CD1c-positive myeloid dendritic cell (primary cell): ENCODE measurements around the gene RTCA.
"Not testable (repeated sequence)": the region's sequence is repeated elsewhere in the genome, so short reads cannot be mapped to it uniquely, and the experiment has no call there.

Source experiments
- DNase-seq: peaks from one replicate; pipeline ENCODE4 v3.0.0-alpha.2; 2016; ENCODE audit errors: extremely low spot score

Gene RTCA

DNA sequence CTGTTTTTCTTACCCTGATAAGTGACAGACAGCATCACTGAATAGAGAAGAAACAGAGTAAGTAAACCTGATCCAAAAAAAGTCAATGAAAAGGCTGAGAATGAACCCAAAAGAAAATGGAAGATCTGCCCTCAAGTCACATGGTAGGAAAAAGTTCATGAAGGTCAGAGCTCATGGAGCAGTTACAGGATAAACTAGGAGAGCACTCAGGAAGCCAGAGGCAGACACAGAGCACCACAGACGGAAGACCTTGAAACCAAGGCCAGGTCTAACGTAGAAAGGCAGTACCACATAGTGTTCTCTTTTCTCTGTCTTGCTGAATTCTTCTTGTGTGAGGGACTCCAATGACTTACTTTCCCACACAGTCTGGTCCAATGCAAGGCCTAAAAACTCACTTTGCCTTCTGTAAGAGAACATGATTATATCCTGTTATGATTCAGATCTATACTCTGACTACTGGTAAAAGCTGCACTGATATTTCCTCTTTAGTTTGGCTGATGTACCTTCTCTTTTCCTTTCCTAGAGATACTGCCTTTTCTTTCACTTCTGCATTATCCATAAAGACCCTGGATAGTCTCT, 40.8 kb downstream of the RTCA start:
- DNase-seq = peak; percentile 21

DNA sequence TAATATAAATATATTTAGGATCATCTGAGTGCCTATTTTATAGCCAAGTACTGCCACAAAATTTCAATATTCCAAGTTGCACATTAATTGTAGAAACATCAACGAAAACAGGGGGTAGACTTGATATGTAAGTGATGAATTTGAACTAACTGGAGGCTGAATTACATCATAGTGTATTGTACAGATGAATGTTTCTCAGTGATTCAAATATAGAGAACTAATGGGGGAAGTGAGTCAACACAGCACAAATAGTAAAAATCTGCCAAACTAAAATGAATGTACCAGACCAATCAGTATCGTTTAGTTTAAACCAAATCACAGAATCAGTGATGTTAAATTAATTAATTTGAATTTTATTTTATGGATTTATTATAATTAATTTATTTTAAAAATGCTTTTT, 42.8 kb downstream of the RTCA start:
- peak; percentile 30 for DNase-seq

DNA sequence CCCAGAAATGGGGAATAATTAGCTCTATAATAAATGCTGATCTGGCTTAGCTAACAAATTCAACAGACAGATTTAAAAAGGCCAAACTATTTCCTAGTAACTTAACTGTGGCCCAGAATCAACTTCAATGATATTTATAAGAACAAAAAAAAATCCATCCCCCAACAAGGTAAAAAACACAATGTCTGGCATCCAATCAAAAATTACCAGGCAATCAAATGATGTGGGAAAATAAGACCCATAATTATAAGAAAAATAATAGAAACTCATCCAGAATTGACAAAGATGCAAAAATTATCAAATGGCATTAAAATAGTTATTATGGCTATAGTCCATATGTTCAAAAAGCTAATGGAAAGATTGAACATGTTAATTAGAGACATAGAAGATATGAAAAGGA, 43.8 kb downstream of the RTCA start:
- no peak for DNase-seq

DNA sequence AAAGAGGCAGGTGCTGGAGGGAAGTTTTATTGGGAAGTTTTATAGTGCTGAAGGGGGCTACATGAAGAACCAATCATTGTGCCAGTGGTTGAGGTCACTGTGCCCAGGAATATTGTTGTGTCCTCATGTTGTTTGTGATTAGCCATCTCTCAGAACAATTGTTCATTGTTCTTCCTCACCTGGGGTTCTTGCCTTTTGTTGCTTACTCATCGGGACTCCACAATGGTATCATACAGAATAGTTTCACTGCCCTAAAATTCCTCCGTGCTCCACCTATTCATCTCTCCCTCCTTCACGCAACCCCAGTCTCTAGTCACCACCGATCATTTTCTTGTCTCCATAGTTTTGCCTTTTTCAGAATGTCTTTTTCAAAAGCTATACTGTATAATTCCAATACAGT, 47.4 kb downstream of the RTCA start:
- no peak for DNase-seq

DNA sequence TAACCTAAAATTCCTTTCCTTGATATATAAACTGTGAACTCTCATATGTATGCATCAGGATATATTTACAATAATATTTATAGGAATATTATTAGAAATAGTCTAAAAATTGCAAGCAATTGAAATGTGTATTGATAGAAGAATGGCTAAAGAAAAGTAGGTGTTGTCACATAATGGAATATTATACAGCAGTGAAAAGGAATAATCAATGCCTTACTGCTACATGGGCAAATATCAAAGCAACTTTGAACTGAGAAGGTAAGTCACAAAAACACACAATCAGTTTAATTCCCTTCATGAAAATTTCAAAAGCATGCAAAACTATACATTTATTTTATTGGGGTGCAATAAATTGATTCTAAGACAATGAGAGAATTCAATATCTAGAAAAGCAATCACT, 50.6 kb downstream of the RTCA start:
- DNase-seq = no peak

DNA sequence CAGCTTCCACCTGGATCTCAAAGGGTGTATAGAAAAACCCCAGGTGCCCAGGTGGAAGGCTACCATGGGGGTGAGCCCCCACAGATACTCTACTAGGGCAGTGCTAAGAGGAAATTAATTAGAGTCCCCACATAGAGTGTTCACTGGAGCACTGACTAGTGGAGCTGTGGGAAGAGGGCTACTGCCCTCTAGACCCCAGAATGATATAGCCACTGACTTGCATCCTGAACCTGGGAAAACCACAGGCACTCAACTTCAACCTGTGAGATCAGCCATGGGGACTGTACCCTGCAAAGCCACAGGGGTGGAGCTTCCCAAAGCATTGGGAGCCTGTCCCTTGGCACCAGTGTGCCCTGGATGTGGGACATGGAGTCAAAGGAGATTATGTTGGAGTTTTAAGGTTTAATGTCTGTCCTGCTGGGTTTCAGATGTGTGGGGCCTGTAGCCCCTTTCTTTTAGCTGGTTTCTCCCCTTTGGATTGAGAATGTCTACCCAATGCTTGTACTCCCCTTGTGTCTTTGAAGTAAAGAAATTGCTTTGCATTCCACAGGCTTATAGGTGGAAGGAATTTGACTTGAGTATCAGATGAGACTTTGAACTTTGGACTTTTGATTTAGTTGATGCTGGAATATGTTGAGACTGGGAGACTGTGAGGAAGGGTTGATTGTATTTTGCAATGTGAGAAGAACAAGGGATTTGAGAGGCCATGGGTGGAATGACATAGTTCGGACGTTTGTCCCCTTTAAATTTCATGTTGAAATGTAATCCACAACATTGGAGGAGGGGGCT, 54.5 kb downstream of the RTCA start:
- DNase-seq = no peak

DNA sequence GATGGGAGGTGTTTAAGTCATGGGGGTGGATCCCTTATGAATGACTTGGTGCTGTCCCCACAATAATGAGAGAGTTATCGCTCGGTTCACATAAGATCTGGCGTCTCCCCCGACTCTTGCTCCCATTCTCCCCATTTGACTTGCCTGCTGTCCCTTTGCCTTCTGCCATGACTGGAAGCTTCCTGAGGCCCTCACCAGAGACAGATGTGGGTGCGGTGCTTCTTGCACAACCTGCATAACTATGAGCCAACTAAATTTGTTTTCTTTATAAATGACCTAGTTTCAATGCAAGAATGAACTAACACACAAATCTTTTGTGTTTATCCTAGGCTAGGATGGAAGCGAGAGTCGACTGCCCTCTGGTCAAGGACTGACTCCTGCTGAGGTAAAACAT, 55.1 kb downstream of the RTCA start:
- no peak for DNase-seq

DNA sequence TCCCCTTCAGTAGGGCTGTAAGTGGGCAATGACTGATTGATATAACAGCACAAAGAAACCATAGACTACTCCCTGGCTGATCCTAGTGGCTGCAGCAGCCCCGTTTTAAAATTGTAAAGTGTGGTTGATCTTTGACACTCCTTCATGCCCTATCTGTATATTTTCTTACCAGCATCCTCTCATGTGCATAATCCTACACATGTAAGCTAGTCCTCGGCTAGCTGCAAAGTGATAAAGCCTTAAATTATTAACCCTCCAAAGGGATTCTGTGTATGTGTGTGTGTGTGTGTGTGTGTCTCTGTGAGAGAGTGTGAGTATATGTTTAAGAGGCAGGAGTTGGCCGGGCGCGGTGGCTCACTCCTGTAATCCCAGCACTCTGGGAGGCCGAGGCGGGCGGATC, 55.5 kb downstream of the RTCA start:
- DNase-seq = no peak

DNA sequence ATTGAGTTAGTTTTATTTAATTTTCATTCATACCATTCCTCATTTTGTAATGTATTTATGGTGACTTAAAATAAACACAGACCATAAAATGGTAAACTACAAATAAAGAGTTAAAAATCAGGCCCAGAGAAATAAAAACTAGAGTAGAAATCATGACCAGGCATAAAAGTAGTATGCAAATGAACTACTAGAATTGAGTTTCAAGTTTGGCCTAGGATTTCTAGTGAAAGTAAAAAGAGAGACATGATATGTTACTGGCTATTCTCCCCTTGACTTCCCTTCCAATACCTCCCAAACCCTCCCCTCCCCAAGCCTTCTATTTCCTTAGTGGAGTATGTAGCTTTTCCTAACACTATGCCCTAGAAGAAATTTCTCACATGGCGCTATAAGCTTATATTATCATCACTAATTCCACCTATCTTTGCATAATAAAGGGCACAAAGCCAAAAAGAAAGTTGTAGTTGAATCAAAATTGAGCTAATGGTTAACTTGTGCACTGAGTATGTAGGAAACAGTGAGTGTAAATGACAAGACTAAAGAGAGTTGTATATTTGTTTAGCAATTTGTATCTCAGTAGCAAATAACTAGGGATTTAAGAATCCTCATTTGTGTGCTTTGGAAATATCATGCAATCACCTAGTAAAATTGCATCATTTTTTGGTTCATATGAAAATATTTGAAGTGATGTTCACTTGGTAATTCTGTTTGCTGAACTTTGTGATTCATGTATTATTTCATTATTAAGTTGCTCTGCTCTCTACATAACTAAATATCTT, 56.6 kb downstream of the RTCA start:
- DNase-seq = no peak

DNA sequence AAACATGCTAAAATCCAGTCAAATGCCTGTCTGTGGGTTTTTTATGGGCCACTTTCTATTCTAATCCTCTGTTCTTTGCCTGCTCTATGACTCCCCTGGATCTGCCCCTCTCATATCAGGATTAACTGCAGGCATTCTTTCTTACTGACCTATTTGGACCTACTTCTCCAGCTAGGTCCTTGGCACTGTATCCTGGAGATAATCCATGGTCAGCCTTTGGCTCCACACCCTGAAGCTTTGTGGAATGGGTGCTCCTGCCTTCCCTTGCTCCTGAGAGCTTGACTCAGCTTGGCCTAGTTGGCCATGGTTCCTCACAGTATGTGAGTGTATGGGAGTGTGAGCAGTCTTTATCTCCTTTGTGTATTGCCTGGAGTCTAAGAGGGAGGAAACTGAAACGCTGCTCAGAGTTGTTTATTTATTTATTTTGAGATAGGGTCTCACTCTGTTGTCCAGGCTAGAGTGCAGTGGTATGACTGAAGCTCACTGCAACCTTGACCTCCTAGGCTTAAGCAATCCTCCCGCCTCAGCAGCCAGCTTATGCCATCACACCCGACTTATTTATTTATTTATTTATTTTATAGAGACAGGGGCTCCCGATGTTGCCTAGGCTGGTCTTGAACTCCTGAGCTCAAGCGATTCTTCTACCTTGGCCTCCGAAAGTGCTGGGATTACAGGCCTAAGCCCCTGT, 57.5 kb downstream of the RTCA start:
- DNase-seq = no peak

DNA sequence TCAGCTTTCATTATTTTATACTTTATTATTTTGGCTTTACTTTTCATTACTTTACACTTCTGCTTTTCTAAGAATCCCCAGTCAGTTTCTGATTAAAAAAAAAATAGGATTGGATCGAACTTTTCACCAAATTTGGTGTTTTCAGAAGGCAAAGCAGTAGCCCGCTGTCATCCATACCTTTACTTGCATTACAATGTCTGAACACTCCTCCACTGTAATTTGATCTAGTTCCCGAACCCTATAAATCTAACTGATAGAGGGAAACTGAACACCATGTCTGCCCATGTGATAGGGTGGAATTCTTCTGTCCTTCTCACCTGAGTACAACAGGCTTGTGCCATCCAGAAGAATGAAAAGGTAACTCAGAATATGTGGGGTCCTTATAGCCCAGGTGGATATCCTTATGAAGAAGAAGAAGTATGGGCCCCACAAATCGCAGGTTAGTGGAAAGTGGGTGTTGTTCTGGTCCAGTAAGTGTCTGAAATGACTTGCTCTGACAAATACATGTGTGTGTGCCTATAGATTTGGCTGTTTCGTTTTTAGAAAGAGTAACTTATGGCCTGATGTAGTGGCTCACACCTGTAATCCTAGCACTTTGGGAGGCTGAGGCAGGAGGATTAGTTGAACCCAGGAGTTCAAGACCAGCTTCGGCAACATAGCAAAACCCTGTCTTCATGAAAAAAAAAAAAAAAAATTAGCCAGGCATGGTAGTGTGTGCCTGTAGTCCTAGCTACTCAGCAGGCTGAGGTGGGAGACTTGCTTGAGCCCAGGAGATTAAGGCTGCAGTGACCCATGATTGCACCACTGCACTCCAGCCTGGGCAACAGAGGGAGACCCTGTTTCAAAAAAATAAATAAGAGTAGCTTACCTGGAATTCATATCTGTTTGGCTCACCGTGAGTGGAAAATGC, 59.7 kb downstream of the RTCA start:
- no peak for DNase-seq

DNA sequence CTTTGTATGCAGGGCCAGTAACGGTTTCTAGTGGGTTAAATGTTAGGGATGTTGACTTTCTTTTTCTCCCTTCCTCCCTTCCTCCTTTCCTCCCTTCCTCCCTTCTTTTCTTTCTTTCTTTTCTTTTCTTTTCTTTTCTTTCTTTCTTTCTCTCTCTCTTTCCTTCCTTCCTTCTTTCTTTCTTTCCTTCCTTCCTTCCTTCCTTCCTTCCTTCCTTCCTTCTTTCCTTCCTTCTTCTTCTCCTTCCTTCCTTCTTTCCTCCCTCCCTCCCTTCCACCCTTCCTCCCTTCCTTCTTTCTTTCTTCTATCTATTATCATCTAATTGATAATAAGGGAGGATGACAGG, 60.3 kb downstream of the RTCA start:
- not testable (repeated sequence) for DNase-seq

DNA sequence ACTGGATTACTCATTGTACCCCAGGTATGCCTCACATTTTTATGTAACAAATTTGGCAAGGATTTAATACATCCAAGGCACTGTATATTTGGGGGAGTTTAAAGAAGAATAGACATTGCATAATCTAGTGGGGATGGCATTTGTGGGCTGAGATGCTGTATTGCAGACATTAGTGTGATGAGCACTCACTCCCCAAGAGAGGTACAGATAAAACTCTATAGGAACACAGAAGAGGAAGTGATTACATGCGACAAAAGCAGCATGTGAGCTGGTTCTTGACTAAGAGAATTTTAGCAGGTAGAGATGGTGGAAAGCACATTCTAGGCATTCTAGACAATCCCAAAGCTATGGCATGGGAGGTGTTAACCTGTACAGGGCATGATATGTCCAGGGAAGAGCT, 62.1 kb downstream of the RTCA start:
- DNase-seq = no peak

DNA sequence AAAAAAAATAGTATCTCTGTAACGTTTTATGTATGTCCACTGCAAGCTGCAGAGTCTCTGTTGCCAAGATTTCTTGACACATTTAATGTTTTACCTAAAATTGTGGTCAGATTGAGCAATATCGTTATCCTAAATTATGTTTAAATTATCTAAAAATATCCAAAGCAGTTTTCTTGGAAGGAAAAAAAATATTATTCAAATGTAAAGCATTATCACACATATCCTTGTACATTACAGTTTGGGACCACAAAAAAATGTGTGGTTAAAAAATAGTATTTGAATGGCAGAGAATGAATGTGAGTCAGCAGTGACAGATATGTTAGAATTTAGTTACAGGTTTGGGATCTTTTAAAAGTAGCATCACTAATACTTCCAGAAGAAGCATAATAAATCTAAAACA, 65.1 kb downstream of the RTCA start:
- DNase-seq = not testable (repeated sequence)

DNA sequence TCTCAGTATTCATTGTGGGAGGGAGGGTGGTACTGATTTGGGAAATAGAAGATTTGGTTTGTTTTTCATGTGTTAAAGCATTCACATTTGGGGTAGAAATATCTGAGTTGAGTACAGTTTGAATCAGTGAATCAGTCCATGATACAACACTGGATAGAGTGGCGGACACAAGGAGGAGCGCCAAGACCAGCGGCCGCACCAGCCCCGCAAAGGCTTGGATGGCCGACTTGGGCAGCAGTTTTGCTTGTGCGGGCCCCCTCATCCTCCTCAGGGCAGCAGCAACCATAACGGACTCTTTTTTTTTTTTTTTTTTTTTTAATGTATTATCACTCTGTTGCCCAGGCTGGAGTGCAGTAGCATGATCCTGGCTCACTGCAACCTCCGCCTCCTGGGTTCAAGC, 66.3 kb downstream of the RTCA start:
- DNase-seq = no peak

DNA sequence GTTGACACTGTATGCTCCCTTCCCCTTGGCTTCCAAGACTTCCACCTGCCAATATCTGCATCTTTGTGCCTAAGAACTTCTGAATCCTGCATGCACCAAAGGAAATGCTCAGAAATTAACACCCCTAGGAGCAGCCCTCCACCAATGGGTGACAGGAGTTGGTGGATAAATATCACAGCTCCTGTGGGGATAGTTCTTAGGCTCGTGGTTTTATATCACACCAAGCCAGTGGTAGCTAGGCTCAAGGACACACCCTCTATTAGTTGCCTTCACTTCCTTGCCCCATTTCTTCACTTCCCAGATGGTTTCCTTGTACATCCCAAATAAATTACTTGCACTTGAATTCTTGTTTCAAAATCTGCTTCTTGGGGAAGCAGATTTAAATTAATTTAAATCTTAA, 69.4 kb downstream of the RTCA start:
- DNase-seq = no peak

DNA sequence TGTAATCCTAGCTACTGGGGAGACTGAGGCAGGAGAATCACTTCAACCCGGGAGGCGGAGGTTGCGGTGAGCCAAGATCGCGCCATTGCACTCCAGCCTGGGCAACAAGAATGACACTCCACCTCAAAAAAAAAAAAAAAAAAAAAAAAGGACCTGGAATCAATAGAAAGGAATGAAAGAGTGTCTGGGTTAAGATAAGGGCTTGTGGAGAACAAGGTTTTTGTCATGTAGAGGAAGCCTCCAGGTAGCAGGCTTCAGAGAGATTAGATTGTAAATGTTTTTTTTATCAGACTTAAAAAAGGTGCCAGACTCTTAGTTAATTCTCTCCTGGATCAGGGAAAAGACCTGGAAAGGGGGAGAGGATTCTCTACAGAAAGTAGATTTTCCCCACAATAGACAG, 71.9 kb downstream of the RTCA start:
- not testable (repeated sequence) for DNase-seq

DNA sequence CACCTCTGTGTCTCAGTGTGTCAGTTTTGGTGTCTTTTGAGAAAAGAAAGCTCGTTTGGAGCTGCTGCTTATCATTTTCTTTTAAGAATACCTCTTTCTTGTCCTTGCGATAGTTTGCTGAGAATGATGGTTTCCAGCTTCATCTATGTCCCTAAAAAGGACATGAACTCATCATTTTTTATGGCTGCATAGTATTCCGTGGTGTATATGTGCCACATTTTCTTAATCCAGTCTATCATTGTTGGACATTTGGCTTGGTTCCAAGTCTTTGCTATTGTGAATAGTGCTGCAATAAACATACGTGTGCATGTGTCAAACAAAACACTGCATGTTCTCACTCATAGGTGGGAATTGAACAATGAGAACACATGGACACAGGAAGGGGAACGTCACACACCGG, 73.7 kb downstream of the RTCA start:
- not testable (repeated sequence) for DNase-seq

DNA sequence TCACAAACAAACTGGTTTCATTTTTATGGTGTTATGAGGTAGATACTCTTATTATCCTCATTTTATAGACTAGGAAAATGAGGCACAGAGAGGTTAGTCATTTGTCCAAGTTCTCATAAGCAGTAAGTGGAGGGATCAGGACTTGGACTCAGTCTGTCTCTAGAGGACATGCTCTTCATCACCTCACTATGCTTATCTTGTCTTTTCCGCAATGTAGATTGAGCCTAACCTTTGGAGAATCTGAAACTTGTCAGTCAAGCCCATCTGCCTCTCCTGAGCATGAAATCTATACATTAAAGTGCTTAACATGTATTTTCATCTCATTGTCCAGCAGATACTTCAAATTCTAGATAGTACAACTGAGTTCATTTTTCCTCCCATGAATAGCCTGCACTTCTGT, 74.5 kb downstream of the RTCA start:
- no peak for DNase-seq

DNA sequence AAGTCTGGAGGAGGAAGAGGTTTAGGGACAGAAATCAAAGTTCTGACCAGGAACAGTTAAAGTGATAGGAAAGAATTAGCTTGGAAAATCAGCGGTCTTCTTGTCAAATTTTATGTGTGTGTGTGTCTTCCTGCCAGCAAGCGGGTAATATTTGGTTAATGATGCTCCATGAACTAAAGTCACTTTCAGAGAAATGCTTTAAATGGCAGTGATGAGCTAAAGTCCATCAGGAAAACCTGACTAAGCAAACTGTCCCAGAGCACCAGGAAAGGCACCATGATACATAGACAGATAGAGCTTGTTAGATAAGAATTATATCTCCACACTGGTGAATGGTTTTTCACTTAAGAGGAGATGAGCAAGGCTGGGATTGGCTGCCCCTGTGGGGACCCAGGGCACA, 76.3 kb downstream of the RTCA start:
- DNase-seq = no peak
